Upper lobe of right lung (tissue), 1 donor: ENCODE results near the gene TMED7. TPM values are rescaled to one million over a fixed set of nuclear protein-coding genes. Genes with fewer than 3 reads are reported as not detected.
A peak's percentile ranks its signal among the peaks of the same experiment; 100 is the strongest.
"Not testable (repeated sequence)": the region's sequence is repeated elsewhere in the genome, so short reads cannot be mapped to it uniquely, and the experiment has no call there.

Source experiments
- ATAC-seq: fragments of 200-7000 bp; cut with Tn5 transposase; one replicate; pipeline ENCODE4 v1.9.1; 2020; ENCODE audit warnings: mild to moderate bottlenecking, moderate library complexity
- DNase-seq: peaks from one replicate; pipeline ENCODE4 v3.0.0-alpha.2; 2020
- H3K27ac ChIP-seq: fragments of 200-600 bp; one replicate; pipeline ENCODE4 v1.8.0; 2022
- H3K27me3 ChIP-seq: fragments of 200-600 bp; one replicate; pipeline ENCODE4 v1.8.0; 2022; ENCODE audit warnings: mild to moderate bottlenecking
- H3K36me3 ChIP-seq: fragments of 200-600 bp; one replicate; pipeline ENCODE4 v1.8.0; 2022
- H3K4me1 ChIP-seq: fragments of 200-600 bp; one replicate; pipeline ENCODE4 v1.8.0; 2022
- H3K4me3 ChIP-seq: fragments of 200-600 bp; one replicate; pipeline ENCODE4 v1.8.0; 2022; ENCODE audit warnings: mild to moderate bottlenecking
- H3K9me3 ChIP-seq: fragments of 200-600 bp; one replicate; pipeline ENCODE4 v1.8.0; 2022
- CTCF ChIP-seq: fragments of 200-600 bp; IDR thresholded peaks from one replicate; pipeline ENCODE4 v1.8.0; 2022; ENCODE audit warnings: antibody characterized with exemption
- intact Hi-C: fragments of 100-400 bp; cut with DNase I; formaldehyde crosslinking; loops from one replicate; pipeline ENCODE4 v1.11.0; 2022
- long read RNA-seq: library from polyadenylated mRNA; unstranded; transcript quantifications from one replicate; pipeline ENCODE4 v2.0.0, GENCODE V29; 2021
- total RNA-seq: library from RNA; stranded (reverse); fragmentation: NEBNext Ultra II Directional; extraction: Animal tissue kit (Norgen Biotek cat#: 25700); gene quantifications from one replicate; pipeline ENCODE4 v1.2.1, GENCODE V29; 2021
- donor health status: DM: no; HTN: yes; CAD: no; lungs with severe emphysema.

Gene TMED7
- total RNA-seq = 93.5 TPM
- long read RNA-seq, transcript TMED7-201 (3 exons, 3,757 nt) = major isoform, 147 of 149 reads
- long read RNA-seq, partial matches to known transcripts = 1 of 149 reads
- long read RNA-seq, other reads (novel, unspliced or antisense) = 1 of 149 reads

GRCh38 chr5:115625579-115626444 is at the start of gene TMED7:
Gene TMED7, minus strand, starts transcription at chr5:115626036. Its CDS starts 244 bp downstream, at chr5:115625792.
- DNase-seq = peak; percentile 100
- H3K9me3 ChIP-seq = no peaks in the 10 kb centered on the region
- intact Hi-C loops = no loop called here
- peak; percentile 99 for ATAC-seq
- H3K27me3 ChIP-seq = no peaks in the 10 kb centered on the region
- TF ChIP-seq CTCF = no peak
- H3K27ac ChIP-seq = peak within 1 kb of the TSS; percentile 96
- peak within 1 kb of the TSS; percentile 95 for H3K4me3 ChIP-seq
- peaks cover 10% of the 10 kb centered on the region for H3K36me3 ChIP-seq
- peaks cover 43% of the 10 kb centered on the region for H3K4me1 ChIP-seq

GRCh38 chr5:115674782-115675181 is 48.9 kb upstream of the TMED7 start:
- H3K27me3 ChIP-seq, H3K9me3 ChIP-seq, H3K27ac ChIP-seq, H3K36me3 ChIP-seq, ATAC-seq, intact Hi-C loops, H3K4me3 ChIP-seq, DNase-seq, H3K4me1 ChIP-seq: not testable (repeated sequence)

DNA sequence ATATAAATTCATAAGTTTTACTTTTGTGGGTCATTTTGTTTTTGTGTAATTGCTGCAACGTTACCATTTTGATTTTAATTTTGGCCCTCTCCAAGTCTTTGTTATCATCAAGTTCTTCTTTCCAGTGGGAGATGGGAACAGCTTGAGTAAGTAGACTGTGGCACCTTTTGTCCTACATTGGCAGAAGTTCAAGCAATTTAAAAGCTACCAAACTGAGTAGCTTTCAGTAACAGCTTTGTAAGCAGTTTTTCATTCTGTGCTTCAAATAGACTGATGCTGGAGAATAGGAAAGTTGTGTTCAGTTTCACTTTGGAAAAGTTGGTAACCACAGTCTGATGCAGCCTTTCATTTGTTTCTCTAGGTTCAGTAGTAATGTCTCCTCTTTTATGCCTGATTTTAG is 47.8 kb upstream of the TMED7 start:
- no peak for ATAC-seq
- Histone ChIP-seq H3K27me3 (no peaks in the 10 kb centered on the region), H3K4me3 (no peak overlapping the region), H3K9me3 (no peaks in the 10 kb centered on the region), H3K27ac (no peak overlapping the region), H3K4me1 (no peaks in the 10 kb centered on the region), H3K36me3 (no peaks in the 10 kb centered on the region)
- no peak for TF ChIP-seq CTCF
- intact Hi-C loops = no loop called here
- DNase-seq = no peak

DNA sequence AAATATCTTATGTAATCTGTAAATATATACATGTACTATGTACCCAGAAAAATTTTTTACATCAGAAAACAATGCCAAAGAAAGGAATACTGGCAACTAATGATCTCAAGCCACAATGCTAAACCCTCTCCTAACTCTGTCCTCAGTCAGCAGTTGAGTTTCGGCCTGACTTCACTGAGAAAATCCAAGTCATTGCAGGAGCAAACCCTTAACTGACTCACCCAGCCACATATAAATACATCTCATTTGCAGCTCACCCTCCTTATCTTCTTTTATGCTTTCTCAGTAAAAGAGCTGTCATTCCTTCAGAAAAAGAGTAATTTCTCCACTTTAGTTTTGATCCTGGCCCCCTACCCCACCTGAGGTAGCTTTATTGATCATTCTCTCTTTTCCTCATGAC is 46.1 kb upstream of the TMED7 start:
- Histone ChIP-seq H3K4me3 (no peak overlapping the region), H3K4me1 (no peaks in the 10 kb centered on the region), H3K27ac (no peak overlapping the region), H3K27me3 (no peaks in the 10 kb centered on the region), H3K36me3 (no peaks in the 10 kb centered on the region), H3K9me3 (no peaks in the 10 kb centered on the region)
- intact Hi-C loops = no loop called here
- no peak for DNase-seq
- no peak for TF ChIP-seq CTCF
- ATAC-seq = no peak

DNA sequence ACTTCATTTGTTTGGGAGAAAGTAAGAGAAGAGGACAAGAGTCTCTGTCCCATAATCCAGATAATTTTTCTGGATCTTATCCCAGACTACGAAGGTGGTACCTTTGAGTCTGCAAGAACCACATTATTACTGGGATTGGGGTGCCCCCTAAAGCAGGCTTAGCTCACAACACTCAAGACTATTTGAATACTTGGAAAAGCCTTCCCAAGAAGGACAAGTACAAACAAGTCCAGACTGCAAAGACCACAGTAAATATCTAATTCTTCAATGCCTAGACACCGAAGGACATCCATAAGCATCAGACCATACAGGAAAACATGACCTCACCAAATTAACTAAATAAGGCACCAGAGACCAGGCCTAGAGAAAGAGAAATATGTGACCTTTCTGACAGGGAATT is 40.2 kb upstream of the TMED7 start:
- H3K27me3 ChIP-seq = no peaks in the 10 kb centered on the region
- no peaks in the 10 kb centered on the region for H3K36me3 ChIP-seq
- TF ChIP-seq CTCF = no peak
- DNase-seq (no peak), ATAC-seq (no peak)
- intact Hi-C loops = no loop called here
- no peak overlapping the region for H3K27ac ChIP-seq
- no peaks in the 10 kb centered on the region for H3K9me3 ChIP-seq
- H3K4me1 ChIP-seq = no peaks in the 10 kb centered on the region
- H3K4me3 ChIP-seq = no peak overlapping the region

- DNase-seq (no peak), ATAC-seq (no peak)
- no peak for TF ChIP-seq CTCF
- H3K4me3 ChIP-seq = no peak overlapping the region
- H3K27me3 ChIP-seq = no peaks in the 10 kb centered on the region
- no peak overlapping the region for H3K27ac ChIP-seq
- no peaks in the 10 kb centered on the region for H3K4me1 ChIP-seq
- H3K9me3 ChIP-seq = no peaks in the 10 kb centered on the region
- H3K36me3 ChIP-seq = no peaks in the 10 kb centered on the region
- intact Hi-C loops = no loop called here
Measured at GRCh38 chr5:115661563-115661962, 35.7 kb upstream of the TMED7 start.
